Activated effector memory CD4-positive, alpha-beta T cell treated with anti-CD3 and anti-CD28 coated beads, Interleukin-2, amount 50 U/mL, for 16 hours (primary cell): ENCODE data around the gene STX12.
"Not testable (repeated sequence)": the region's sequence is repeated elsewhere in the genome, so short reads cannot be mapped to it uniquely, and the experiment has no call there.

Experiments used
- DNase-seq: peaks from one replicate; pipeline ENCODE4 v3.0.0-alpha.2; 2020

The STX12 gene

DNA sequence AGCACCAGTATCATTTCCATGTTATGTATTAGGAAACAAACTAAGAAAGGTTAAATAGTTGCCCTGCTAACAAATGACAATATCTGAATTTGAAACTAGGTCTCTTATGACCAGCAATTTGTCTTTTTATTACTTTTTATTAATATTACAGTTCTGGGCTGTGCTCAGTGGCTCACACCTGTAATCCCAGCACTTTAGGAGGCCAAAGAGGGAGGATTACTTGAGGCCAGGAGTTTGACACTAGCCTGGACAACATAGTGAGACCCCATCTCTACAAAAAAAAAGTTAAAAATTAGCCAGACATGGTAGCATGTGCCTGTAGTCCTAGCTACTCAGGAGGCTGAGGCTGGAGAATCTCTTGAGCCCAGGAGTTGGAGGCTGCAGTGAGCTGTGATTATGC, 3.3 kb downstream of the STX12 start:
- DNase-seq = not testable (repeated sequence)

DNA sequence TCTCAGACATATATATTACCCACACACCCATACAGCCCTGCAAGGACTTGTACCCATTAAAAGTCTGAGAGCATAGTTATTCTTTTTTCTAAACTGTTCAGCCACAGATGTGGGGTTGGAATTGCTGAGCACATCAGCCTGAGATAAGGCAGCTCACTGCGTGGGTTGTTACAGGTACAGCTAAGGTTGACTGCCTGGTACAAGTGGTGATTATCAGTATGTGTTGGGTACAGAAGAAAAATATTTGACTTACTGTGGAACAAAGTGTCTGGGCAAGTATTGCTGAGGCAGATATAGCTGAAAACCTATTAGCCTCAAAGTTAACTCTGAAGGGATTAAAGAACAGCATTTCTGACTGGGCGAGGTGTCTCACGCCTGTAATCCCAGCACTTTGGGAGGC, 5.0 kb downstream of the STX12 start:
- DNase-seq = no peak

- DNase-seq = no peak
These were observed 6.1 kb downstream of the STX12 start for GRCh38 chr1:27779122-27779521.

- DNase-seq = no peak
These were observed 9.9 kb downstream of the STX12 start for GRCh38 chr1:27782950-27783349.

DNA sequence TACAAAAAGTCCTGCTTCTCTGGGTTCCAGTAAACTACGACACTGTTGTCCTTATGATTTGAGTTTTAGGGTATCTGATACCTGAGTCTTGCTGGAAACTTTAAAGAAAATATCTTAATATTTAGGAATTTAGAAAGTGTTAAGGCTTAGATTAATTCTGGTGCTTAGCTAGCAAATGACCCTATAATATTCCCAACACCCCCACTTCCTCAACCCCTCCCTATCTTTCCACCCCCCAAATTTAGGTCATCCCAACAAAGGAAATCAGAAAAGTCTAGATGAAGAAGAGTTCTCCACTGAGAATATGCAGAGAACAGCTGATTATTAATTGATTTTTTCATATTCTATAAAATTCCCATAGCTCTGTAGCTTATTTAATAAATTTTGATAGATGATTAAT, 11.7 kb downstream of the STX12 start:
- no peak for DNase-seq

GRCh38 chr1:27785781-27786455, 12.9 kb downstream of the STX12 start:
- DNase-seq = no peak

GRCh38 chr1:27787895-27788294, 14.9 kb downstream of the STX12 start:
- DNase-seq = no peak

DNA sequence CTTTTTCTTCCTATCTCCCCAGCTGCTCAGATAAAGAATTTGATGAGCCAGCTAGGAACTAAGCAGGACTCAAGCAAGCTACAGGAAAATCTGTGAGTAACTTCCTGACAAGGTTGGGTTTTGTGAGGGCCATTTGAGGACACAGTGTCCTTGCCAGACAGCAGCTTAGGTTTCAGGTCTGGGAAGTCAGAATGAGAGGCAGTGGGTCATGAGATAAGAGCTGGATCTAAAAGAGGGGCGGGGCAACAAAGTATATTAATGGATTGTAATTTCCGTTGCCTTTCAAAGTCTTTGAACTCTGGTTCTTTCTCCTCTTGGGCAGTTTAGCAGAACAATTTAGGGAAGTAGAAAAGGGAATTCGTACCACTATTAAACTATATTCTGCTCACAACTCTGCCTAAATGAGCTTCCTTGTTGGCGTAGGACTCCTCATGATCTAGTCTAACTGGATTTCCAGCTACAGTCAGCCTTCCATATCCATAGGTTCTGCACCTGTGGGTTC, 16.6 kb downstream of the STX12 start:
- DNase-seq = no peak

DNA sequence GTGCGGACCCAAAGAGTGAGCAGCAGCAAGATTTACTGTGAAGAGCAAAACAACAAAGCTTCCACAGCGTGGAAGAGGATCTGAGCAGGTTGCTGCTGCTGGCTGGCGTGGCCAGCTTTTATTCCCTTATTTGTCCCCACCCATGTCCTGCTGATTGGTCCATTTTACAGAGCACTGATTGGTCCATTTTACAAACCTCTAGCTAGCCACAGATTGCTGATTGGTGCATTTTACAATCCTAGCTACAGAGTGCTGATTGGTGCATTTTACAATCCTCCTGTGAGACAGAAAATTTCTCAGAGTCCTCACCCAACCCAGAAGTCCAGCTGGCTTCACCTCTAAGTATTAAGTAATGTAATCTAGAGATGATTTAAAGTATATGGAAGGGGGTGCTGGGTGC, 17.3 kb downstream of the STX12 start:
- DNase-seq = not testable (repeated sequence)

- DNase-seq = no peak
These were observed 22.6 kb downstream of the STX12 start for GRCh38 chr1:27795601-27796000.

- DNase-seq = no peak
These were observed 31.8 kb downstream of the STX12 start for GRCh38 chr1:27804791-27805190.

DNA sequence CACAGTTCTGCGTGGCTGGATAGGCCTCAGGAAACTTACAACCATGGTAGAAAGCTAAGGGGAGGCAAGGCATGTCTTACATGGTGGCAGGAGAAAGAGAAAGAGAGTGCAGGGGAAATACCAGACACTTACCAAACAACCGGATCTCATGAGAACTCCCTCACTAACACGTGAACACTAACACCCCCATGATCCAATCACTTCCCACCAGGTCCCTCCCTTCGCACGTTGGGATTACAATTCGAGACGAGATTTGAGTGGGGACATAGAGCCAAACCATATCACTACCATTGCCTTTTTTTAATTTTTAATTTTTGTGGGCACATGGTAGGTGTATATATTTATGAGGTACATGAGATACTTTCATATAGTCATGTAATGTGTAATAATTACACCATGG, 33.7 kb downstream of the STX12 start:
- DNase-seq = no peak

GRCh38 chr1:27807385-27807784, 34.4 kb downstream of the STX12 start:
- DNase-seq = no peak

GRCh38 chr1:27808131-27808530, 35.1 kb downstream of the STX12 start:
- not testable (repeated sequence) for DNase-seq

DNA sequence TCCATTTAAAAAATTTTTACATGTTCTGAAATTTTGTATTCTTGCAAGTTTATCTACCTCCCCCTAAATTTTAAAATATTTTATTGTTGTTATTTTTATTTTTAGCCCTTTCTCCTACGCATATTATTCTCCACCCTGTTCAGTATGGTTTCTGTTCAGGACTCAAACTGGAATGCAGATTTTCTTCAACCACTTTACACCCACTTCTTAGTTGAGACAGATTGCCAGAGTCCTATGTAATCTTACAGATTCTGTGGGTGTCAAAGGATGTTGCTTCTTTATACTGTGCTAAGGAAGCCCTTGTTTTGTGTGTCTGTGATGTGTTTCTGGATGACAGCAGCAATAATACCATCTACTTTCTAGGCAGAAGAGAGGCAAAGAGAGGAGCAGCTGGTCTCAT, 36.9 kb downstream of the STX12 start:
- DNase-seq = no peak

- no peak for DNase-seq
These were observed 38.9 kb downstream of the STX12 start for GRCh38 chr1:27811741-27812500.

DNA sequence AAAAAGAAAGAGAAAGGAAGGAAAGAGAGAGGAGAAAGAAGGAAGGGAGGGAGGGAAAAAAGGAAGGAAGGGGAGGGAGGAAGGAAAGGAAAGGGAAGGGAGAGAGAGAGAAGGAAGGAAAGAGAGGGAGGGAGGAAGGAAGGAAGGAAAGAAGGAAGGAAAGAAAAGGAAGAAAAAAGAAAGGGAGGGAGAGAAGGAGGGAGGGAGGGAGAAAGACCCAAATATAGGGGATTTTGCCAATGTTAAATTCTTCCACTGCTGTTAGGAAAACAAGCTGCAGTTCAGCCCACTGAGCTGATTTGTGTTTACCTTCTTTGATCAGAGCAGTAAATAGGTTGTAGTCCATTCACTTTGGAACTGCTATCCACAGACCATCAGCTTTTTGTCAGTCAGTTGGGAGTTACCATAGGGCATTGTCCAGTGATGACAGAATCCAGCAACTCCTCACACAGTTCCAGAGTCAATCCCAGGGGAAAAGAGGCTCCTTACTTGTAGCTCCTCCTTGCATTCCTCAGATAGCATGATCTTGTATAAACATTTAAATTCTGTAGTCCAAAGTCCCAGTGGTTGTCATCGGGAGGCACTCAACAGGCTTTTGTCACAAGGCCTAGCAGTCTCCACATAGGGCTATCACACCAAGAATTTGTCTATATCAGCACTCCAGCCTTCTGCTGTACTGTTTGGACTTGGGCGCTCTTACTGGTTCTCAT, 44.1 kb downstream of the STX12 start:
- no peak for DNase-seq

- DNase-seq = no peak
These were observed 48.8 kb downstream of the STX12 start for GRCh38 chr1:27821761-27822315.

- DNase-seq = no peak
These were observed 50.8 kb downstream of the STX12 start for GRCh38 chr1:27823784-27824183.

GRCh38 chr1:27824411-27824810, 51.4 kb downstream of the STX12 start:
- no peak for DNase-seq

DNA sequence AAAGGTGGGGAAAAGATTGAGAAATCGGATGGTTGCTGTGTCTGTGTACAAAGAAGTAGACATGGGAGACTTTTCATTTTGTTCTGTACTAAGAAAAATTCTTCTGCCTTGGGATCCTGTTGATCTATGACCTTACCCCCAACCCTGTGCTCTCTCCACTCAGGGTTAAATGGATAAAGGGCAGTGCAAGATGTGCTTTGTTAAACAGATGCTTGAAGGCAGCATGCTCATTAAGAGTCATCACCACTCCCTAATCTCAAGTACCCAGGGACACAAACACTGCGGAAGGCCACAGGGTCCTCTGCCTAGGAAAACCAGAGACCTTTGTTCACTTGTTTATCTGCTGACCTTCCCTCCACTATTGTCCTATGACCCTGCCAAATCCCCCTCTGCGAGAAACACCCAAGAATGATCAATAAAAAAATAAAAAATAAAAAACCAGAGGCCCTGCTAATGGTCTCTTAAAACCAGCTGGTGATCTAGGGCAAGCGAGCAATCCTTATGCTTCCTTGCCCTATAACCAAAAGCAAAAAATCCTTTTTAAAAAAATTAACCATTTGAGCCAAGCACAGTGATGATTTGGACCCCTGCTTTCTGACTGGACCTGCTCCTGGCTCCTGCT, 56.4 kb downstream of the STX12 start:
- not testable (repeated sequence) for DNase-seq

- peak; percentile 97 for DNase-seq
These were observed 57.8 kb downstream of the STX12 start, which contains the start of gene PPP1R8 for GRCh38 chr1:27830621-27831440. PPP1R8 (plus strand) TSS chr1:27830782; CDS start chr1:27830836, 54 bp downstream.
